Activated T-cell treated with anti-CD3 and anti-CD28 coated beads for 24 hours (primary cell): ENCODE data around the gene UTS2.
A peak's percentile ranks its signal among the peaks of the same experiment; 100 is the strongest.

Source experiments
- DNase-seq: peaks from one replicate; pipeline ENCODE4 v3.0.0-alpha.2; 2020; ENCODE audit warnings: low read depth

The UTS2 gene

DNA sequence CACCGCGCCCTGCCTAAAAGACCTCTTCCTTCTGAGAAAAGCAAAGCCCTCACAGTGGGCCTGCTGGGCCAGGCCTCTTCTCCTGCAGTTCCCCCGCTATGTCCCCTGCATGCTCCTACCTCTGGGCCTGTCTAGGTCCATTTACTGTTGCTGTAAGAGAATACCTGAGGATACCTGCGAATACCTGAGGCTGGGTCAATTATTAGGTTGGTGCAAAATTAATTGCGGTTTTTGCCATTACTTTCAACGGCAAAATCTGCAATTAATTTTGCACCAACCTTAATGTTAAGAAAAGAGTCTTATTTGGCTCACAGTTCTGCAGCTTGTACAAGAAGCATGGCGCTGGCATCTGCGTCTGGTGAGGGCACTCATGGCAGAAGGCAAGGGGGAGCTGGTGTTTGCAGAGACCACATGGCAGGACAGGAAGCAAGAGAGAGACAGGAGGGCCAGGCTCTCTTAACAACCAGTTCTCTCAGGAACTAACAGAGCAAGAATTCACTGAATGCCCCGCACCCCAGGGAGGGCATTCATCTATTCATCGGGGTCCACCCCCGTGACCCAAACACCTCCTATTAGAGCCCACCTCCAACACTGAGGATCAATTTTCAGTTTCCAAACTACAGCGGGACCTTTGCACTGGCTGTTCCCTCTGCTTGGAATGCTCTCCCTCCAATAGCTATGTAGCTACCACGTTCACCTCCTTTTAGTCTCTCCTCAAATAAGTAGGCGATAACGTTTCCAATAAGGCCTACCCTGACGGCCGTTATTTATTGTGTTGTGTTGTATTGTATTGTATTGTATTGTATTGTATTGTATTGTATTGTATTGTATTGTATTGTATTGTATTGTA, 9.6 kb upstream of the UTS2 start:
- DNase-seq, result no peak

DNA sequence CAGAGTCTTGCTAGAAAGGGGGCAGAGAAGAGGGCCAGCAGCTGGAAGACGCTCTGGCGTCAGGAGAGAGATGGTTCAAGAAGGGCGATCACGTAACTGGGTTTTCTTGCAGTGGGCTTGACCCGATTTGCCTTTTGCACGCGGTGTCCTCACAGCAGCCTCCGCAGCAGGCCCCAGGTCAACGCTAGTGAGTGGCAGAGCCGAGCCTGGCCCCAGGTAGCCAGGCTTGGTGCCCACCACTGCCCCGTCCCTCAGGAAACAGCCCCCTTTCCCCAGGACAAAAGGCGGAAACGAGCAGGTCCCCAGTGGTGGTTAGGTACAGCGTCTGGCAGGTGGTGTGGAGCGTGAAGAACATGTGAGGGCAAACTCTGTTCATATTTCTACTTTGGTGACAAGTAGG, 8.6 kb upstream of the UTS2 start:
- no peak for DNase-seq

DNA sequence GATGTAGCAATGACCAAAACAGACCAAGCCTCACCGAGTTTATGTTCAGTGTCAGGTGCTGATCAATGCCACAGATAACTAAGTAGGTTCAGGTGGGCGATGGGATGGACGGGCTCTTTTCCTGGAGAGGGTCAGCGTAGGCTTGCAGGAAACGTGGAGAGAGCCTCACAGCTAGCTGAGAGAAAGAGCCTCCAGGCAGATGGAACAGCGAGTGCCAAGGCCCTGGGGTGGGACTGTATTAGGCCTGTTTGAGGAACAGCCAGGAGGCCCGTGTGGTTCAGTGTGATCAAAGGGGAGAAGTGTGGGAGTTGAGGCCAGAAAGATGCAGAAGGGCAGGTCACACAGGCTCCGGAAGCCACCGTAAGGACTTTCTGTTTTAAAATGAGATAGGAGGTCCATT, 7.3 kb upstream of the UTS2 start:
- no peak for DNase-seq

DNA sequence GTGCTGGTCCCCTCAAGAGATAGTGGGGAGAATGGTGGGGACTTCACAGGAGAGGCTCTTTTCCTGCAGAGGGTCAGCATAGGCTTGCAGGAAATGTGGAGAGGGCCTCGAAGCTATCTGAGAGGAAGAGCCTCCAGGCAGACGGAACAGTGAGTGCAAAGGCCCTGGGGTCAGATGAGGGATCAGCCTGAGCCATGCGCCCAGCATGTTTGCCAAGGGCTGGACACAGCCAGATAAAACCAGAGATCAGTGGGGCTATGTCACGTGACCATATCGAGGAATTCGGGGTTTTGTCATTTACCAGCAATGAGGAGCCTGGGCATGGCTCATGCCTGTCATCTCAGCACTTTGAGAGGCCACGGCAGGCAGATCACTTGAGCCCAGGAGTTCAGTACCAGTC, 6.5 kb upstream of the UTS2 start:
- no peak for DNase-seq

DNA sequence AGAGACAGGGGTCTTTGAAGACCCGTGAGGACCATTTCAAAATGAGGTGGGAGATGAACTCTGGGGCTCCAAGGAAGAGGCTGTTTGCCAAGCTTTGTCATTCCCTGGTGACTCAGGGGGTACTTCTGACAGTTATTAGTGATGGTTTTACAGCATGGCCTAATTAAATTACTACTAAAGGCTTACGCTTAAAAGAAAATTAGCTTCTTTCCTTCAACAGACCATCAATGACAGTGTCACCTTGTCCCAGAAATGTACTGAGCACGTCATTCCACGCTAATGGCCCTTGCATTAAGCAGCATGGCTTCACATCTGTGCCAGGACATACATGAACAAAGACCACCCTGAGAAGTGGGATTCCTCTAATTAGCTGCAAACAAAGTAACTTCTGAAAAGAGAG, 5.1 kb upstream of the UTS2 start:
- no peak for DNase-seq

DNA sequence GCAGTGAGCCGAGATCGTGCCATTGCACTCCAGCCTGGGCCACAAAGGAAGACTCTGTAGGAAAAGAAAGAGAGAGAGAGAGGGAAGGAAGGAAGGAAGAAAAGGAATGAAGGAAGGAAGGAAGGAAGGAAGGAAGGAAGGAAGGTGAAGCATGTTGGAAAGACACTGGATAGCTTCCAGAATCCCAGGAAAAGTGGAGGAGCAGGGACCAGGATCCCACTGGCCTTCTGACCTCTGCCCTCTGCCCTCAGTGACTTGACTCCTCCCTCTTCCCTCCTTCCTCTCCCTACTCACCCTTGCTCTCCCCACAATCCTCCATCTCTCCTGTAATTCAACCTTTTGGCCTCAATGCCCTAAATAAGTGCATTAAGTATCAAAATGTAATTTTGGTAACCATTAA, 4.1 kb upstream of the UTS2 start:
- no peak for DNase-seq

DNA sequence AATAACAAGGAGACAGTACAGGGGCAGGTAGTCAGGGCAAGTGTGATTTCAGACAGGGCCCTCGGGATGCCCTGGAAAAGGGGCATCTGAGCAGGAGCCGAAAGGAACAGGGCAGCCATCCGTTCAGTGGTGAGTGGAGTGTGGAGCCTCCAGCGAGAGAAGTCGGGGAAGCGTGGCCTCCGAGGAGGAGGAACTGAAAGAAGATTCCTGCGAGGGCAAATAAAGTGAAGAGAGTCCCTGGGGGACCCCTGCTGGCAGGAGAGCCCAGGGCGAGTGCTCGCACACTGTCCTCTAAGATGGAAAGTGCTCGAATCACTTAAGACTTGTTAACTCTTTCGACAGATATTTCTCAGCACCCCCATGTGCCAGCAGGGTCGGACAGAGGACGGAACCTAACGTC, 3.5 kb upstream of the UTS2 start:
- DNase-seq, result no peak

DNA sequence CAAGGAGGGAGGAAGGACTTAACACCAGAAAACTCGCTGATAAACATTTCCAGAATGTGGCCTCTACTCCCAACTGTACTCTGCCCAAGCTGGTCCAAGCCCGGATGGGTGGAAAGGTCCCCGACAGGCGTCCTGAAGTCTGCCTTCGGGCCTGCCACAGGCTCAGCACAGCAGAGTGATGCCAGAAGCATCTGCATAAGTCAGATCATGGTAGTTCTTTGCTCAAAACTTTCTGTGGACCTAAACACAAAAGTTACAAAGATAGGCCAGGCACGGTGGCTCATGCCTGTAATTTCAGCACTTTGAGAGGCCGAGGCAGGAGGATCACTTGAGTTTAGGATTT, 790 bp upstream of the UTS2 start:
- DNase-seq, result no peak

DNA sequence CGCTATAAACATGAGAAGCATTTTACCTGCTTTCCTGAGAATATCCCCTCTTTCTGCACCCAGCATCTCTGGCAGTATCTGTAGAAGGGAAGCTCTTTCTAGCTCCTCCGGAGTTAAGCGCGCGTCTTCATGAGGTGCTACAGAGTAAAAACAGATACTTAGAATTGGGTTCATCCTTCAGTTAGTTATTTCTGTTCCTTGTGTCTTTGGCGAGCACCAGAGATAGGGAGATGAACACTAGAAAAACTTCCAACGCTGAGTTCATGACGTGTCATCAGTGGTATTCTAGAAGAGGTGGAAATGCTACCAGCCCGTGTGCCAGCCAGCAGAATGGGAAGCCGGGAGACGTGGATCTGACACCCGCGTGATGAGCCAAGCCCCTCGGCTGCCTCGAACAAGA, 2.1 kb downstream of the UTS2 start:
- no peak for DNase-seq

DNA sequence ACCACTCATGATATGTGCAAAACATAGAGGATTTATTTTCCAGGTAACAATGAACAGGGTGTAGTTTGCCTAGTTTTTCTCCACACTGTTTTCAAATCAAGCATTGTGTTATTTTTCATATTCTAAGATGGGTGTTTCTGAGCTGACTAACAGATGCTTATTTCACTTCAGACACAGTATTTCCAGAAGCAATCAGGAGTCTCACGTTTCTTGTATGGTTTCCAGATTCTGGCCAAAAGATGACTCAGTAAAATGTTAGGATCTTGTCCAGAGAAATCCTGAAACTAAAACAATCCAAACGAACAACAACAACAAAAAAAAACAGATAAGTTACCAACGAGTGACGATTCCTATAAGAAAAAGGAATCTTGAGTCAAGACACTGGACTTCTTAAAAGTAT, 5.3 kb downstream of the UTS2 start:
- no peak for DNase-seq

DNA sequence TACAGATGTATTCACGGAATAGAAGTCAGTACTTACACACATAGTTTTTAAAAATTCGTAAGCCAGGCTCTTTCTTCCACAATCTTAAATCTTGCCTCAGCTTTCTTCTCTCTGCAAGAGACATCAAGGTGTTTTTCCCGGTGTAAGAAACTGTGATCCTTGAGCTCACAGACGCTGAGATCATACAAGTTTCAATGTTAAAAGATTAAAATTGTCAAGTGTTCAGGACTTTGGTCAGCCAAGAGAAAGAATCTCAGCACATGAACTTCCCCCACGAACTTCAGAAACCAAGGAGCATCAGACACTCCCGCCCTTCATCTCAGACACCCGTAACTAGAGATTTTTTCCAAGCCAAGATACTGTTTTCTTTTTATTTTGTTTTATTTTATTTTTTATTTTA, 6.2 kb downstream of the UTS2 start:
- DNase-seq, result no peak

DNA sequence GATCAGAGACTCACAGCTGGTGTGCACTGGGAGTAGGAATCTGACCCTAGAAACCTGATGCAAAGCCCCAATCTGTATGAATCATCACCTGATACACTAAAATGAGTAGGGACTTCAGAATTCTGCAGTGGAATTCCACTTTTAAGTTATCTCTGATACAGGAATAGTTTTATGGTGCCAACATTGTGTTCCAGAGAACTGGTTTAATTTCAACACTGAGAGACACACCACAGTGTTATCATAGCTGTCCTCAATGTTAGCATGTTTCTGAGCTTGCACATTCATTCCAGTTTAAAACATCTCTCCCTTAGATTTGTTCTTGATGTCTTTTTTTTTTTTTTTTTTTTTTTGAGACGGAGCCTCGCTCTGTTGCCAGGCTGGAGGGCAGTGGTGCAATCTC, 7.1 kb downstream of the UTS2 start:
- no peak for DNase-seq

DNA sequence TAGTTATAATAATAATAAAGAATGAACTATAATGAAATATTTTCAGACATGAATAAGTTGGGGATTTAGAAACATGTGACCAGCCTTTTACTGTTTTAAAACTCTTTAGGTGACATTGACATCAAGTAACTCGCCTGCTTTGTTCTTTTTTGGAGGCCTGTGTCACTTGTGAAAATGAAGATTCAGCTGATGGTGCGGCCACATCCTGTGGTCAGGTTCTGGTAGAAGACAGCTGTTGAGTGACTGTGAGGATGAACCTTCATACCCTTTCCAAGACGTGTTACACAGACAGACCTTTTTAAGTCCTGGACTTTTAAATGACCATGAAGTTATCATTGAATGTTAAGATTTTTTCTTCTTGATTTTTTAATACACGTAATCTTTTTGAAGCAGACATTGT, 10.3 kb downstream of the UTS2 start:
- no peak for DNase-seq

DNA sequence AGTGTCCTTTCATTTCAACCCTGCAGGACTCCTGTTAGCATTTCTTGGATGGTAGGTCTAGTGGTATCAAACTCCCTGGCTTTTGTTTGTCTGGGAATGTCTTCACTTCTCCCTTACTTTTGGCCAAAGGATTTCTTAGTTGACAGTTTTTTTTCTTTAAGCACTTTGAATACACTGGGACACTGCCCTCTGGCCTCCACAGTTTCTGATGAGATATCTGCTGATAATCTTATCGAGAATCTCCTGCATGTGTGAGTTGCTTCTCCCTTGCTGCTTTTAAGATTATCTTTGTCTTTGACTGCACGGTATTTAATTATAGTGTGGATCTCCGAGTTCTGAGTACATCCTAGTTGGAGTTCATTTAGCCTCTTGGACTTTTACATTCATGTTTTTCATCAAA, 13.3 kb downstream of the UTS2 start:
- no peak for DNase-seq

DNA sequence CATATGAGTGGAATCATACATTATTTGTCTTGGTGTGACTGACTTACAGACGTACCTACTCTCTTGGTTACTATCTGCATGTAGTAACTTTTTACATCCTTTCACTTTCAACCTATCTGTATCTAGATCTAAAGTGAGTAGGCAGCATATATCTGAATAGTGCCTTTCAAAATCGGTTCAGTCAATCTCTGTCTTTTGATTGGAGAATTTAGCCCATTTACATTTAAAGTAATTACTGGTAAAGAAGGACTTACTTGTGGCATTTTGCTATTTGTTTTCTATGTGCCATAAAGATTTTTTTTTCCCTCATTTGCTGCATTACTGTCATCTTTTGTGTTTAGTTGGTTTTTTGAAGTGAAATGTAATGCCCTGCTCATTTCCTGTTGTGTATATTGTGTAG, 14.2 kb downstream of the UTS2 start:
- DNase-seq, result no peak

DNA sequence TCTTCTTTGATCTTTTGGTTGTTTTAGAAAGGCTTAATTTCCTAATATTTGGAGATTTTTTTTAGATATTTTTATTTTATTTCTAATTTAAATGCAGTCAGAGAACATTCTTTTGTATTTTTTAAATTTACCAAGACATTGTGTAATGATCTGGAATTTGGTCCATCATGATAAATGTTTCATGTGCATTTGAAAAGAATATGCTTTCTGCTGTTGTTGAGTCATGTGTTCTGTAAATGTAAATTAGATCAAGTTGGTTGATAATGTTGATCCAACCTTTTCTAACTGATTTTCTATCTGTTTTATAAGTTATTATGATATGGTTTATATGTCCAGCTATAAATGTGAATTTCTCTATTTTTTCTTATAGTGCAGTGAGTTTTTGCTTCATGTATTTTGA, 19.8 kb downstream of the UTS2 start:
- no peak for DNase-seq

DNA sequence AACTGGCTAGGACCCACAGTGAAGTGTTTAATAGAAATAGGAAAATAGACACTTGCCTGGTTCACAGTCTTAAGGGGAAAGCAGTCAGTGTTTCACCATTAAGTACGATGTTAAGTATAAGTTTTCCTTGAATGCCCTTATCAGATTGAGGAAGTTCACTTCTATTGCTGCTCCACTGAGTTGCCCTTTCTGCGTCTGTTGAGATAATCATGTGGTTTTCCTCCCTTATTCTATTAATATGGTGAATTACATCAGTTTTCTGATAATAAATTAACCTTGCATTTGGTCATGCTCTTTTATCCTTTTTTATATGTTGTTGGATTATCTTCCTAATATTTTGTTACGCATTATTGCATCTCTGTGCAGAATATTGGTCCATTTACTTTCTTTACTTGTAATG, 21.4 kb downstream of the UTS2 start:
- DNase-seq, result no peak

DNA sequence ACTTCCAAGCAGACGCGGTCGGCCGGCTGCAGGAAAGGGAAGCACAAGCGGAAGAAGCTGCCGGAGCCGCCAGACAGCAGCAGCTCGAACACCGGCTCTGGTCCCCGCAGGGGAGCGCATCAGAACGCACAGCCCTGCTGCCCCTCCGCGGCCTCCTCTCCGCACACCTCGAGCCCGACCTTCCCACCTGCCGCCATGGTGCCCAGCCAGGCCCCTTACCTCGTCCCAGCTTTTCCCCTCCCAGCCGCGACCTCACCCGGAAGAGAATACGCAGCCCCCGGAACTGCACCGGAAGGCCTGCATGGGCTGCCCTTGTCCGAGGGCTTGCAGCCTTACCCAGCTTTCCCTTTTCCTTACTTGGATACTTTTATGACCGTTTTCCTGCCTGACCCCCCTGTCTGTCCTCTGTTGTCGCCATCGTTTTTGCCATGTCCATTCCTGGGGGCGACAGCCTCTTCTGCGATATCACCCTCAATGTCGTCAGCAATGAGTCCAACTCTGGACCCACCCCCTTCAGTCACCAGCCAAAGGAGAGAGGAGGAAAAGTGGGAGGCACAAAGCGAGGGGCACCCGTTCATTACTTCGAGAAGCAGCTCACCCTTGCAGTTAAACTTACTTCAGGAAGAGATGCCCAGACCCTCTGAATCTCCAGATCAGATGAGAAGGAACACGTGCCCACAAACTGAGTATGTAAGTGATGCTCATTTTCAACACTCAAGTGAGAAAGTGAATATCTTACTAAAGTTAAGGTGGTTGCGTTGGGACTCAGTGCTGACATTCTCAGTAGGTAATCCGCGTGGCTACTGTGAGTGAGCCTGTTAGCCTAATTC, 25.5 kb downstream of the UTS2 start:
- DNase-seq, result peak; percentile 14

DNA sequence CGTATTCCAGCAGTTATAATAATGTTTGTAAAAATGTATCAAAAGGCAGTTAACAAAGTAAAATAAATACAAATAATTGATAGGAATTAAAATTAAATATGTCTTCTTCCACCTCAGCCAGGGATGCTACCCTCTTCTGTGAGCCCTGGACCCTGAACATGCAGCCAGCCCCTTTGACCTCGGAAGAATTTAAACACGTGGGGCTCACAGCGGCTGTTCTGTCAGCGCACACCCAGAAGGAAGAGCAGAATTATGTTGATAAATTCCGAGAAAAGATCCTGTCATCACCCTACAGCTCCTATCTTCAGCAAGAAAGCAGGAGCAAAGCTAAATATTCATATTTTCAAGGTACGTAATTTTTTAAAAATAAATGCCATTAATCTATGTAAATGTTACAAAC, 26.5 kb downstream of the UTS2 start:
- no peak for DNase-seq

DNA sequence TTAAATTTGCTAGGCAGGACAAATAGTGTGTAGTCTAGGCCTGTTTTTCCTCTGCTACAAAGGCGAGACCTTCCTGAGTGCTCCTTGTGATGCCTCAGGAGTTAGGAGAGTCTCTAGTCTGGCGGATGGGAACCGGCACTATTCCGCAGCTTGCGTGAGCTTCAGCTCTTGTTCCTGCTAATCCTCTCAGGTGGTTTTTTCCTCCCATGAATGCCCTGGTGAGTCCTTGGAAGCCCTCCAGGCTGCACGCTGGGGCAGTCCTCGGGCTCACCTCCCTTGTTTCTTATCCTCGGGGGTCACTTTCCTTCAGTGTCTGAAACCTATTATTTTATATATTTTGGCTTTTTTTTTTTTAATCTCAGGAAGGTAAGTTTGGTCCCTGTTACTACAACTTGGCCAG, 28.2 kb downstream of the UTS2 start:
- no peak for DNase-seq

DNA sequence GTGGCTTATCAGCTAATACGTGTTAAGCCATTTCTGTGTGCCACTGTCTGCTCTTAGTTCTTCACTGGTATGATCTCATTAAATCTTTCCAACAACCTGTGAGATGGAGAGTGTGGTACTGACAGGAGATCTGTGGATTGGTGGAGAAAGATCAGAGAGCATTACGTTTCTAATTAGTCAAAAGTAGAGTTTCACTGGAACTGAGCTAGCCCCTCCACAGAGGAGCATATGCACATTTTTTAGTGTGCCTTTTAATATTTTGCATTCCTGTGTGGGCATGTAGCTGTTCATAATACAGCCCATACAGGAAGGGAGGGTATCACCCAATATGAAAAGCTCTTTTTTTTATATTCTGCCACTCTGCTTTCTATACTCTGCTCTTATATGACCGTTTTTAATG, 31.6 kb downstream of the UTS2 start:
- no peak for DNase-seq

DNA sequence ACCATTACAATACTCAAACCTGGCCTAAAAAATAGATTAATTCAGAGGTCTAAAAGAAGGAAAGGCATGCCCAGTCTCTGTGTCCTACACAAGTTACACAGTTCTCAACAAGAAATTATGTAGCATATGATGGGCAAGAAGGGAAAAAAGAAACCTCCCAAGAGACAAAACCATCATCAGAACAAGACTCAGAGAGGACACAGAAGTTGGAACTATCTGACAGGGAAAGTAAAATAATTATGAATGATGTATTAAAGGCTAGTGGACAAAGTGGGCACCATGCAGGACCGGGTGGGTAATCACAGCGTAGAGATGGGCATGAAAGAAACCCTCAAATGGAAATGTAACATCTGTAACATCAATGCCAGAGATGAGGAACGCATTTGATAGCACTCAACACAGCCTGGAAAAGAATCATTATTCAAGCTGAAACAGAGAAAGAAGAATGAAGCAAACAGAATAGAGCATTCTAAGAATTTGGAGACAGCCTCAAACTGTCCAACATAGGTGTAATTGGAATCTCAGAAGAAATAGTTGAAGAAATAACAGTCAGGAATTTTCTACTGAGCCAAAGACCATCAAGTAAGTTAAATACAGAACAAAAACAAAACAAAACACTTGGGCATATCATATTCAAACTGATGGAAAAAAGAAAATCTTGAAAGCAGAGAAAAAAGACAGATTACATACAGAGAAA, 39.0 kb downstream of the UTS2 start:
- no peak for DNase-seq

DNA sequence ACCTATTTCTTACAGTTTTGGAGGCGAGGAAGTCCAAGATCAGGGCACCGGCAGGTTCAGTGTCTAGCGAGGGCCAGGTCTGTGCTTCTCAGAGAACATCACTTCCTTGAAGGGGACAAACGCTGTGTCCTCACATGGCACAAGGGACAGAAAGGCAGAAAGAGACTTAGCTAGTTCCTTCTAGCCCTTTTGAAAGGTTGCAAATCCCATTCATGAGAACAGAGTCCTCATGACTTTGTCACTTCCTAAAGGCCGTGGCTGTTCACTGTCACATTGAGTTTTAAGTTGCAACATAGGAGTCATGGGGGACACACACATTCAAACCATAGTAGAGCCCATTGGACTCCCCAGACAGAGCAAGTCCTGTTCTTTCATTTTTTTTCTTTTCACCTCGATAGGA, 41.4 kb downstream of the UTS2 start:
- no peak for DNase-seq
